ENCODE measurements around the gene CLNK. TPM values are rescaled to one million over a fixed set of nuclear protein-coding genes. Genes with fewer than 3 reads are reported as not detected.

The CLNK gene
- total RNA-seq, 1 experiment from 2014 or later: not detected

GRCh38 chr4:10731690-10732089, 47.1 kb upstream of the CLNK start:
- Histone ChIP-seq H3K9me2 (ENCODE audit: insufficient read depth) (no peaks in the 10 kb centered on the region), H3K9ac (ENCODE audit: low read length) (no peak overlapping the region), H3K27me3 (ENCODE audit: insufficient read depth, low read length) (no peaks in the 10 kb centered on the region), H3K4me3 (replicated peaks in 1 of 2; ENCODE audit: low read depth in 1 of 2, low read length in 2 of 2) (no peak overlapping the region), H3K27ac (ENCODE audit: low read depth, low read length) (no peak overlapping the region), H4K20me1 (ENCODE audit: insufficient read depth) (no peaks in the 10 kb centered on the region), H3K4me2 (ENCODE audit: low read length) (no peak overlapping the region), H3K9me3 (ENCODE audit: control insufficient read depth in 1 of 2, insufficient read depth in 1 of 2, low read depth in 1 of 2, low read length in 2 of 2) (no peaks in the 10 kb centered on the region), H3K36me3 (ENCODE audit: control insufficient read depth in 1 of 2, insufficient read depth in 2 of 2, low read length in 2 of 2) (no peaks in the 10 kb centered on the region), H3K4me1 (ENCODE audit: control insufficient read depth in 1 of 2, insufficient read depth in 2 of 2, low read length in 2 of 2) (peaks cover 0 to 3% of the 10 kb centered on the region in 2 experiments; a peak in 1 of 4 replicates), H2AFZ (ENCODE audit: low read depth, low read length, poor library complexity, severe bottlenecking) (no peak overlapping the region), H3K79me2 (ENCODE audit: insufficient read depth, low read length) (no peaks in the 10 kb centered on the region)
- DNase-seq (ENCODE audit: low read depth, low spot score): no peak
- CTCF ChIA-PET: no interaction called here
- ATAC-seq: no peak
- intact Hi-C loops (cut with micrococcal nuclease): no loop called here
- POLR2A ChIA-PET: no interaction called here
- TF ChIP-seq SP1 (IDR thresholded peaks at IDR 0.05; ENCODE audit: low read depth) (no peak), YY1 (IDR thresholded peaks at IDR 0.05; ENCODE audit: extremely low read depth, insufficient replicate concordance, low read depth, low read length) (no peak), POLR2AphosphoS5 (IDR thresholded peaks at IDR 0.05; ENCODE audit: low read depth, low read length) (no peak), RAD21 (IDR thresholded peaks at IDR 0.05; ENCODE audit: low read depth) (no peak), JUND (IDR thresholded peaks at IDR 0.05) (no peak), SRF (IDR thresholded peaks at IDR 0.05; ENCODE audit: low read depth) (no peak), CBX3 (IDR thresholded peaks at IDR 0.05; ENCODE audit: low read depth) (no peak), CEBPB (IDR thresholded peaks at IDR 0.05; ENCODE audit: low read depth) (no peak), SIN3A (IDR thresholded peaks at IDR 0.05; ENCODE audit: low read depth) (no peak), ZFX (IDR thresholded peaks at IDR 0.05) (no peak), ATF3 (IDR thresholded peaks at IDR 0.05) (no peak), EZH2phosphoT487 (IDR thresholded peaks at IDR 0.05; ENCODE audit: borderline replicate concordance) (no peak), ZBTB33 (IDR thresholded peaks at IDR 0.05; ENCODE audit: extremely low read depth, insufficient replicate concordance, low read length) (no peak), REST (IDR thresholded peaks at IDR 0.05; ENCODE audit: low read depth) (no peak), ZNF274 (IDR thresholded peaks at IDR 0.05; ENCODE audit: low read depth, low read length) (no peak), EZH2 (IDR thresholded peaks at IDR 0.05) (no peak)
- RAD21 ChIA-PET (ENCODE audit: low non-redundant PET in 1 of 2, low total read pairs in 2 of 2, uncharacterized antibody in 2 of 2, unreplicated experiment in 2 of 2): no interaction called here
- BruUV-seq (replicated peaks): no TSS peak

Measured in HCT116 (cell line).